ENCODE results near the gene ASMTL.
"Not testable (repeated sequence)": the region's sequence is repeated elsewhere in the genome, so short reads cannot be mapped to it uniquely, and the experiment has no call there.

ASMTL gene

GRCh38 chrX:1412551-1413161 is 40.1 kb downstream of the ASMTL start:
- no peak for TF ChIP-seq SPI1 (IDR thresholded peaks at IDR 0.05; ENCODE audit: borderline replicate concordance, low read depth)
- no peak for TF ChIP-seq POLR2AphosphoS5 (IDR thresholded peaks at IDR 0.05; ENCODE audit: low read depth)
- TF ChIP-seq REST (IDR thresholded peaks at IDR 0.05; ENCODE audit: insufficient replicate concordance, low read depth), result no peak
- no peak for TF ChIP-seq CTCF (IDR thresholded peaks at IDR 0.05; ENCODE audit: insufficient read depth, low read length)
- TF ChIP-seq GABPA (IDR thresholded peaks at IDR 0.05; ENCODE audit: low read depth), result no peak
- no peaks in the 10 kb centered on the region for H3K27me3 ChIP-seq (ENCODE audit: insufficient read depth, poor library complexity, severe bottlenecking)
- DNase-seq (ENCODE audit: low read depth in 1 of 2, low spot score in 1 of 2), result no peak
- no peak overlapping the region for H3K27ac ChIP-seq (replicated peaks)
- H3K4me3 ChIP-seq (replicated peaks; ENCODE audit: insufficient read depth, low read length), result no peak overlapping the region

GRCh38 chrX:1411326-1411725 is 41.4 kb downstream of the ASMTL start:
- Histone ChIP-seq H3K4me3 (replicated peaks; ENCODE audit: insufficient read depth, low read length) (no peak overlapping the region), H3K27me3 (ENCODE audit: insufficient read depth, poor library complexity, severe bottlenecking) (no peaks in the 10 kb centered on the region), H3K27ac (replicated peaks) (no peak overlapping the region)
- no peak for DNase-seq (ENCODE audit: low read depth in 1 of 2, low spot score in 1 of 2)
- TF ChIP-seq CTCF (IDR thresholded peaks at IDR 0.05; ENCODE audit: insufficient read depth, low read length), result no peak

GRCh38 chrX:1407035-1407434 is 45.7 kb downstream of the ASMTL start:
- no peaks in the 10 kb centered on the region for H3K27me3 ChIP-seq (ENCODE audit: insufficient read depth, poor library complexity, severe bottlenecking)
- no peak for DNase-seq (ENCODE audit: low read depth in 1 of 2, low spot score in 1 of 2)
- no peak overlapping the region for H3K4me3 ChIP-seq (replicated peaks; ENCODE audit: insufficient read depth, low read length)

GRCh38 chrX:1405769-1406168 is 46.9 kb downstream of the ASMTL start:
- not testable (repeated sequence) for H3K27me3 ChIP-seq (ENCODE audit: insufficient read depth, poor library complexity, severe bottlenecking); DNase-seq (ENCODE audit: low read depth in 1 of 2, low spot score in 1 of 2); H3K4me3 ChIP-seq (replicated peaks; ENCODE audit: insufficient read depth, low read length); H3K27ac ChIP-seq (replicated peaks)

More at GRCh38 chrX:1407035-1407434, 45.7 kb downstream of the ASMTL start:
- no peak for TF ChIP-seq SPI1 (IDR thresholded peaks at IDR 0.05; ENCODE audit: borderline replicate concordance, low read depth)
- no peak for TF ChIP-seq GABPA (IDR thresholded peaks at IDR 0.05; ENCODE audit: low read depth)
- no peak for TF ChIP-seq REST (IDR thresholded peaks at IDR 0.05; ENCODE audit: insufficient replicate concordance, low read depth)
- no peak for TF ChIP-seq CTCF (IDR thresholded peaks at IDR 0.05; ENCODE audit: insufficient read depth, low read length)
- TF ChIP-seq POLR2AphosphoS5 (IDR thresholded peaks at IDR 0.05; ENCODE audit: low read depth), result no peak
- no peak overlapping the region for H3K27ac ChIP-seq (replicated peaks)

- not testable (repeated sequence) for H3K27ac ChIP-seq (replicated peaks); H3K4me3 ChIP-seq (replicated peaks; ENCODE audit: insufficient read depth, low read length); DNase-seq (ENCODE audit: low read depth in 1 of 2, low spot score in 1 of 2); H3K27me3 ChIP-seq (ENCODE audit: insufficient read depth, poor library complexity, severe bottlenecking)
Observed at GRCh38 chrX:1403867-1404266, 48.8 kb downstream of the ASMTL start.

Data from HL-60 (cell line).